Upper lobe of left lung (tissue), 4 donors: ENCODE results near the gene PAPLN.

Experiments used
- CTCF ChIP-seq, 6 experiments: fragments of 450-650 bp in 4 of 6; fragments of 200-600 bp in 2 of 6; sonication (generic) in 2 of 6; IDR thresholded peaks; one replicate each; pipeline ENCODE4 v1.5.1; 2016 to 2019; ENCODE audit warnings: antibody characterized with exemption in 6 of 6
- EP300 ChIP-seq, 4 donors: sonication (generic); formaldehyde crosslinking; IDR thresholded peaks; one replicate each; pipeline ENCODE4 v1.5.1; 2017; ENCODE audit warnings: antibody characterized with exemption in 4 of 4, control low read depth in 2 of 4

GRCh38 chr14:73238941-73239340, 1.6 kb downstream of the PAPLN start:
- no peak for TF ChIP-seq CTCF (IDR thresholded peaks at IDR 0.05)
- no peak for TF ChIP-seq EP300 (IDR thresholded peaks at IDR 0.05)
